ENCODE results near the gene AKNA. TPM values are rescaled to one million over a fixed set of nuclear protein-coding genes. Genes with fewer than 3 reads are reported as not detected.

Gene AKNA
- total RNA-seq, 1 donor from 2014 or later = 7.1 TPM

DNA sequence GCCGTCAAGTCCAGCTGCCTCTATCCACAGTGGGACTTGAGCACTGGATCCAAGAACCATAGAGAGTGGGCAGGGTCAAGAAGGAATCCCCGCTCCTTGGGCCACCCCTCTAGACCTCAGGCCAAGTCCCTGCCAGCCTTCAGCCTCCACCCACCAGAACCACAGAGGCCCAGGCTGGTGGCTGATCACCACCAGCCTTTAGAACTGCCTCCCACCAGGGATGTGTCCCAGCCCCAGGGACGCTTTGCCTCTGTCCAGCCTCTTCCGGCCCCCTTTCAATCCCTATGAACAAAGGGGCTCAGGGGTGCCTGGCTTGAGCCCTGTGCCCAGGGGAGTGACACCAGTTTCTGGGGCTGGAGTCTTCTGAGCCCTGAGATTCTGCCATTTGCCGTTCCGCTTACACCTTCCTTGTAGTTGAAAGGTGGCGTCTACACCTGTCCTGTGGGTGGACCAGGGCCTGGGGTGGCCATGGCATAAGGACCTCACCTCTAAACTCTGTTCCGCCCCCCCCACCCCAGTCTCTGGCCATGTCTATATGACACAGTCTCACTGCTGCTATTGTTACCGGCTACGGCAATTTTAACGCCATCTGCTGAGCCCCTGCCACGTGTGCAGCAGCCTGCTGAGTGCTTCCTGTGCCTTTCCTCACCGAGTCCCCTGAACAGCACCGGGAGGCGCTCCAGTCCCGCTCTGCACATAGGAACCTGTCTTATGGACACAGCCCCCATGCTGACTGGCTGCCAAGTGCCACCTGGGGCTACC is 100.6 kb downstream of the AKNA start:
- ATAC-seq (no peak), DNase-seq (ENCODE audit: missing footprints) (no peak)
- intact Hi-C loops (cut with DNase I) = no loop called here

DNA sequence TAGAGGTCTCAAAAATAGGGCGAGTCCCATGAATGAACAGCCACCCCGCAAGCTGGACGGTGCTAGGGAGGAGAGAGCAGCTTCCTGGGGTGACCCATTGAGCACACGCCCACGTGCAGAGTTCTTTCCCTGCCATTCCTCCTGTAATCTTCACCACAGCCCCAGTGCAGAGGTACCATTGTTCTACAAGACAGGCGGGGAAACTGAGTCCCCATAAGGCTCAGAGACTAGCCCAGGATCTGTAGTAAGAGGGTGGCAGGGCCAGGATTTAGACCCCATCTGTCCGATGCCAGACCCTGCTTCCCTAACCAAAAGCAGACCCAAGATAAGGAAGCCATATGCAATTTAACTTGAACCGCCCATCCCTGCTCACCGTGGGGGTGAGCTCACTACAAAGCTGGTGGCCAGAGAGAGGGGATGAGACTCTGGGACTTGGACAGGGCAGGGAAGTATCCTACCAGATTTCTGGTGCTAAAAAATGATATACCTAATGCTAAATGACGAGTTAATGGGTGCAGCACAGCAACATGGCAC is 101.6 kb downstream of the AKNA start:
- DNase-seq (ENCODE audit: missing footprints) (no peak), ATAC-seq (no peak)
- intact Hi-C loops (cut with DNase I) = no loop called here

DNA sequence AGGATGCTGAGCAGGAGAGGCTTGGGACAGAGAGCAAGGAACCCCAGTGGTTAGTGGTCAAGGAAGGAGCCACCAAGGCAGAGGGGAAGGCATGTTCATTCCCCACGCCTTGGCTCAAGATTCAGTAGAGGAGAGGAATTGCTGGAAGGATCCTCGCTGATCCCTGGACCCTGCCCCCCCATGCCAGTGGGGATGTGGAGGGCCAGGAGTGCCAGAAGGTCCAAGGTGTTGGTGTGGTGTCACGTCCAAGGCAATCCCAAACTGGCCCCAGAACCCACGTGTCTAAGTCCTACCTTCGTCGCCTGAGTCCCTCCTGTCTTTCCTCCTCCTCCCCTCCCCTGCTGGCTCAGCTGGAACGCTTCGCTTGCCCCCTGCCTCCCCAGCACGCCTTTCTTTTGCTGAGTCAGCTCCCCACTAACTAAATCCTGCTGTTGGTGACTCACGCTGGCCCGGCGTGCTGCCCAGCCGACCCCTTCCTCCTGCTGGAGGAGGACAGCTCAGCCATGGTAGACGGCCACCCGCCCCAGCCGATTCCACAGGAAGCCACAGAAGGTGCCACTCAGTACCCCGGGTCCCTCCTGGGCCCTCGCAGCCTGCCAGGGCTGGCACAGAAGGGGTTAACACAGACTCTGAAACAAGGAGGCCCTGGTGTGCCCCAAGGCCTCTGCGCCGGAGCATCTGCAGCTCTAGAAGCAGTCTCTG is 102.5 kb downstream of the AKNA start:
- no peak for DNase-seq (ENCODE audit: missing footprints)
- ATAC-seq = no peak
- intact Hi-C loops (cut with DNase I) = no loop called here

DNA sequence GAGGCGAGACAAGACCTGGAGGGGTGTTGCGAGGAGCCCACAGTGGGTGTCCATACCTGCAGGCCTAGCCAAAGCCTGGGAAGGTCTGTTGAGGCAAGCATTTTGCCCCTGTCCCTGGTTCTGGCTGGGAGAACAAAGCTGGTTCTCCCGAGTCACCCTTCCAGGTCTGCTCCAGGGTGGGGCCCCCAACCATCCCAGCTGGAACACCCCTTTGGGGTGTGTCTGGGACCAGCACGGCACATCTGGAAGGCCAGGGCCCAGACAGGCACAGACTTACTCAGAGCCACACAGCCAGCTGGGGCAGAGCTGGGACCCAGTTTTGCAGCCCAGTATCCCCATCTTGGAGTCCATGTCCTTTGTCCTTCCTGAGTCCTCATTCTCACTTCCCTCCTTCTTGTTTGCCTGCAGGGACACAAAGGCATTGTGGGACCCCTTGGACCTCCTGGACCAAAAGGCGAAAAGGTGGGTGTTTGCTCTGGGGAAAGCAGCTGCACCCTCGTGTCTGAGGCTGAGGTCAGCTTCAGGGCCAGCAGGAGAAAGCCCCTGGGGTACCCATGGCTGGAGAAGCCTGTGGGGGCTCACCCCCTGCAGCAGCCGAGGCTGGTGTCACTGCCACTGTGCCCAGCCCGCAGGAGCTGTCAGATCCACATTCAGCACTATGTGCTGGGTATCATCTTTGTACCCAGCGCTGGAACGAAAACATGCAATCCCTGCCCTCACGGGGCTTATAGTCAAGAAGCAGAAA is 103.3 kb downstream of the AKNA start:
- no peak for ATAC-seq
- DNase-seq (ENCODE audit: missing footprints) = no peak
- intact Hi-C loops (cut with DNase I) = no loop called here

Other genes with a start within 250 kb of the AKNA start
- 9.8 TPM for gene COL27A1, start 232.4 kb downstream of the AKNA start, total RNA-seq
- gene ORM1, start 64.9 kb downstream of the AKNA start, total RNA-seq = 0.51 TPM
- gene ORM2, start 58.1 kb downstream of the AKNA start, total RNA-seq = not detected
- 0.49 TPM for gene WHRN, start 117.5 kb upstream of the AKNA start, total RNA-seq
- 58.0 TPM for gene ATP6V1G1, start 199.8 kb upstream of the AKNA start, total RNA-seq
- gene TMEM268, start 223.3 kb upstream of the AKNA start, total RNA-seq = 3.5 TPM

Data from Right ventricle myocardium inferior (tissue), 1 donor.